Stimulated activated CD4-positive, alpha-beta T cell treated with anti-CD3 and anti-CD28 coated beads, Interleukin-15, amount 100 ng/mL, for 1 hour (primary cell): ENCODE results near the gene PPP2R3C.
"Not testable (repeated sequence)": the region's sequence is repeated elsewhere in the genome, so short reads cannot be mapped to it uniquely, and the experiment has no call there.

ENCODE experiments used
- DNase-seq, 2 donors: peaks; one replicate each; pipeline ENCODE4 v3.0.0-alpha.2; 2020; ENCODE audit warnings: low read depth in 1 of 2, low spot score in 1 of 2

Gene PPP2R3C

GRCh38 chr14:35133542-35134328 lies 11.9 kb upstream of the PPP2R3C start:
- DNase-seq, result no peak

- no peak for DNase-seq
Measured at GRCh38 chr14:35124127-35124526, 2.3 kb upstream of the PPP2R3C start.

GRCh38 chr14:35123388-35123703 lies 1.6 kb upstream of the PPP2R3C start:
- DNase-seq, result no peak

GRCh38 chr14:35122696-35123387 lies 1.1 kb upstream of the PPP2R3C start:
- DNase-seq, result no peak

- no peak for DNase-seq
Measured at GRCh38 chr14:35121026-35121886, 534 bp downstream of the PPP2R3C start.

- DNase-seq, result no peak
Measured at GRCh38 chr14:35117112-35117511, 4.7 kb downstream of the PPP2R3C start.

- DNase-seq, result no peak
Measured at GRCh38 chr14:35116242-35116641, 5.5 kb downstream of the PPP2R3C start.

GRCh38 chr14:35114036-35114435 lies 7.8 kb downstream of the PPP2R3C start:
- DNase-seq, result no peak

- DNase-seq, result no peak
Measured at GRCh38 chr14:35113308-35113950, 8.4 kb downstream of the PPP2R3C start.

GRCh38 chr14:35112641-35113040 lies 9.1 kb downstream of the PPP2R3C start:
- DNase-seq, result no peak

- DNase-seq, result no peak
Measured at GRCh38 chr14:35107866-35108265, 13.9 kb downstream of the PPP2R3C start.

- not testable (repeated sequence) for DNase-seq
Measured at GRCh38 chr14:35094645-35095044, 27.1 kb downstream of the PPP2R3C start.

GRCh38 chr14:35088514-35088913 lies 33.3 kb downstream of the PPP2R3C start:
- no peak for DNase-seq

- DNase-seq, result no peak
Measured at GRCh38 chr14:35085441-35085840, 36.3 kb downstream of the PPP2R3C start.

- no peak for DNase-seq
Measured at GRCh38 chr14:35083530-35084150, 38.1 kb downstream of the PPP2R3C start.

- no peak for DNase-seq
Measured at GRCh38 chr14:35079742-35080141, 42.0 kb downstream of the PPP2R3C start.

- no peak for DNase-seq
Measured at GRCh38 chr14:35078082-35078481, 43.7 kb downstream of the PPP2R3C start.

- no peak for DNase-seq
Measured at GRCh38 chr14:35073486-35073885, 48.3 kb downstream of the PPP2R3C start.

GRCh38 chr14:35072226-35072625 lies 49.6 kb downstream of the PPP2R3C start:
- DNase-seq, result no peak

- no peak for DNase-seq
Measured at GRCh38 chr14:35068238-35069012, 53.4 kb downstream of the PPP2R3C start.
